Mucosa of gallbladder (tissue), 1 donor: ENCODE data around the gene TXN2. TPM values are rescaled to one million over a fixed set of nuclear protein-coding genes. Genes with fewer than 3 reads are reported as not detected.
"Not testable (repeated sequence)": the region's sequence is repeated elsewhere in the genome, so short reads cannot be mapped to it uniquely, and the experiment has no call there.

ENCODE experiments used
- DNase-seq: peaks from one replicate; pipeline ENCODE4 v3.0.0-alpha.2; 2020; ENCODE audit warnings: low spot score
- total RNA-seq: library from RNA; stranded (reverse); gene quantifications from one replicate; pipeline ENCODE4 v1.2.1, GENCODE V29; 2021
- donor health status: DM: no; HTN: no; CAD: no.

TXN2 gene
- total RNA-seq, 1 donor from 2014 or later = 81.6 TPM

- no peak for DNase-seq
These were observed 49.5 kb downstream of the TXN2 start for GRCh38 chr22:36431977-36432376.

- DNase-seq = no peak
These were observed 50.6 kb downstream of the TXN2 start for GRCh38 chr22:36430863-36431262.

GRCh38 chr22:36427952-36428351 lies 53.5 kb downstream of the TXN2 start:
- DNase-seq = not testable (repeated sequence)

- DNase-seq = no peak
These were observed 55.4 kb downstream of the TXN2 start for GRCh38 chr22:36425977-36426523.

- DNase-seq = no peak
These were observed 56.4 kb downstream of the TXN2 start for GRCh38 chr22:36424901-36425579.

- DNase-seq = not testable (repeated sequence)
These were observed 57.0 kb downstream of the TXN2 start for GRCh38 chr22:36424466-36424865.

- no peak for DNase-seq
These were observed 57.7 kb downstream of the TXN2 start for GRCh38 chr22:36423461-36424404.

GRCh38 chr22:36422287-36423014 lies 59.0 kb downstream of the TXN2 start:
- DNase-seq = no peak

- DNase-seq = no peak
These were observed 61.2 kb downstream of the TXN2 start for GRCh38 chr22:36419912-36420882.

GRCh38 chr22:36419177-36419911 lies 62.1 kb downstream of the TXN2 start:
- DNase-seq = peak; percentile 69

- DNase-seq = peak; percentile 48
These were observed 64.2 kb downstream of the TXN2 start for GRCh38 chr22:36417281-36417686.

Other genes with a start within 250 kb of the TXN2 start
- gene APOL2, start 242.1 kb downstream of the TXN2 start, total RNA-seq = 58.2 TPM
- gene APOL1, start 228.5 kb downstream of the TXN2 start, total RNA-seq = 145 TPM
- 544 TPM for gene MYH9, start 93.7 kb downstream of the TXN2 start, total RNA-seq
- gene FOXRED2, start 25.4 kb upstream of the TXN2 start, total RNA-seq = 11.3 TPM
- 125 TPM for gene EIF3D, start 47.5 kb upstream of the TXN2 start, total RNA-seq
- not detected for gene CACNG2, start 222.1 kb upstream of the TXN2 start, total RNA-seq